Large intestine (tissue), 12 donors: ENCODE measurements around the gene PPP2R2C. TPM values are rescaled to one million over a fixed set of nuclear protein-coding genes. Genes with fewer than 3 reads are reported as not detected.

Source experiments
- DNase-seq, 2 donors: peaks; one replicate each; pipeline versions ENCODE4 v3.0.0 to v3.0.0-alpha.2; 2013
- H3K27ac ChIP-seq: one replicate; pipeline ENCODE4 v1.5.1; 2013; ENCODE audit warnings: low read length
- H3K27me3 ChIP-seq: 2 replicates; pipeline ENCODE4 v1.6.1; 2013; ENCODE audit warnings: low read length; ENCODE audit not compliant: control insufficient read depth, insufficient read depth
- H3K36me3 ChIP-seq: 2 replicates; pipeline ENCODE4 v1.6.1; 2013; ENCODE audit warnings: low read length; ENCODE audit not compliant: control insufficient read depth, insufficient read depth
- H3K4me1 ChIP-seq: one replicate; pipeline ENCODE4 v1.6.1; 2013; ENCODE audit warnings: low read length; ENCODE audit not compliant: control insufficient read depth, insufficient read depth
- H3K4me3 ChIP-seq: one replicate; pipeline ENCODE4 v1.5.1; 2013; ENCODE audit warnings: low read length
- H3K9me3 ChIP-seq: one replicate; pipeline ENCODE4 v1.6.1; 2013; ENCODE audit warnings: mild to moderate bottlenecking, low read depth, low read length, moderate library complexity; ENCODE audit not compliant: control insufficient read depth
- WGBS: methylation state at CpG from one replicate; pipeline ENCODE4 v1.1.5; 2013; ENCODE audit warnings: low lambda C conversion rate; ENCODE audit not compliant: insufficient coverage; 5-methylcytosine and 5-hydroxymethylcytosine counted together
- long read RNA-seq, 11 donors: transcript quantifications; one replicate each; lab custom pipeline, GENCODE V29; 2026
- polyA plus RNA-seq: library from polyadenylated mRNA; unstranded; fragments of 120-200 nt; gene quantifications from one replicate; pipeline ENCODE4 v1.2.1, GENCODE V29; 2013

Gene PPP2R2C
- polyA plus RNA-seq, result 3.9 TPM
- long read RNA-seq, donor 1, result 0 reads
- long read RNA-seq, donor 2, partial matches to known transcripts, result 0 of 1 reads
- long read RNA-seq, donor 2, other reads (novel, unspliced or antisense), result 0 of 1 reads
- long read RNA-seq, donor 3, result 0 reads
- long read RNA-seq, donor 4, result 0 reads
- long read RNA-seq, donor 5, result 0 reads
- long read RNA-seq, donor 6, result 0 reads
- long read RNA-seq, donor 7, result 0 reads
- long read RNA-seq, donor 8, partial matches to known transcripts, result 0 of 1 reads
- long read RNA-seq, donor 8, other reads (novel, unspliced or antisense), result 0 of 1 reads
- long read RNA-seq, donor 9, result 0 reads
- long read RNA-seq, donor 10, partial matches to known transcripts, result 115 of 115 reads
- long read RNA-seq, donor 10, other reads (novel, unspliced or antisense), result 0 of 115 reads
- long read RNA-seq, donor 11, result 0 reads

DNA sequence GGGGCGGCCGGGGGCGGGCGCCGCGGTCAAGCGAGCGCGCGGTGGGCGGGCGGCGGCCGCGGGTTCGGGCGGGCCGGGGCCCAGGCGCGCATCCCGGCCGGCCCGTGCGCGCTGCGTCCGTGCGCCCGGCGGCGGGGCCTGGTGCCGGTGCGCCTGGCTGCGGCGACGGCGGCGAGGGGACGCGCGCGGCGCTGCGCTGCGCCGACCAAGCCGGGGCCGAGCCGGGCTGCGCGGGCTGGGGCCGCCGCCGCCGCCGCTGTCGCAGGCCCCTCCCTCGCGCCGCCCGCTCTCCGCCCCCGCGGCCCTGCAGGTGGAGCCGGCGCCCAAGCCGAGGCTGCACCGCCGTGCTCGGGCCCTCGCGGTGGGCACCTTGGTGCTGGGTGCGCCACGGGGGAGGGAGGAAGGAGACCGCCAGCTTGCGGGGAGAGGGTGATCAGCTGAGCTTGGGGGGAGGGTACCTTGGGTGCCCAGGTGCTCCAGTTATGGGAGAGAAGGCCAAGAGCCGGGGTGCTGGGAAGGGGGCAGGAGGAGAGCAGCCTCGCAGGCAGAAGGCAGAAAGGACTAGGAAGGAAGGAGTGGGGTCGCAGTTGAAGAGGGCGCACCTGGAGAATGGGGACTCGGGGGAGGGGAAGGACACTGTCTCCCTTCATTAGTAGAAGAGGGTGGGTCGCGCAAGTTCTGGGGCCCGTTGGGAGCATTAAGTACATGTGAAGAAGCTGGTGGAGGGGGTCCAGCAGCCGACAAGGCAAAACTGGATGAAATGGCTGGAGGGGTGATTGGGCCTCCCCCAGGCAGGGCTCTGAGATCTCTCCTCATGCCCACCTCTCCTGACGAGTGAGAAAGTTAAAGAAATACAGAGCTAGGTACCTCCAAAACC is at the start of gene PPP2R2C:
PPP2R2C (minus strand) TSS at position 228 of the 877 bp plus-strand sequence. CDS start 385 bp downstream, outside the sequence.
- WGBS, result no CpG with 5 or more reads among the region's 86 CpGs
- DNase-seq, result no peak
- peaks cover 65% of the 10 kb centered on the region for H3K27me3 ChIP-seq
- no peaks in the 10 kb centered on the region for H3K9me3 ChIP-seq
- no peak within 1 kb of the TSS for H3K27ac ChIP-seq
- no peaks in the 10 kb centered on the region for H3K4me1 ChIP-seq
- H3K36me3 ChIP-seq, result no peaks in the 10 kb centered on the region
- H3K4me3 ChIP-seq, result no peak within 1 kb of the TSS

DNA sequence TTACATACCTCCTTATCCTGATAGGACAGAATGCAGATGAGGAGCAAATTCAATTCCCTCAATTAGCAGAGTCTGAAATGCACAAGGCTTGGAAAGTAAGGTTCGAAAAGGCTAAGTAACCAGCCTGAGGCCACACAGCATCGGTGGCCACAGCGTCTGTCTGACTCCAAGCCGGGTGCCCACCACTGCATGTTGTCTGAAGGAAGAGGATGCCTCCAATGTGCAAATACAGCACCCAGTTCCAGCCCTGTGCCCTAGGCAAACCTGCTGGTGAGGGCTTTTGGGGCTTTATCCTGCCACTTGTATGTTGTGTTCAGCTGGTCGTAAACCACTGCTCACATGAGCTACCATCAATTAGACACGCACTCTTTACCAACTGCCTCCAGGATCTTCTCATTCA is 48.6 kb upstream of the PPP2R2C start:
- Histone ChIP-seq H3K27me3 (no peaks in the 10 kb centered on the region), H3K4me3 (no peak overlapping the region), H3K36me3 (no peaks in the 10 kb centered on the region), H3K9me3 (no peaks in the 10 kb centered on the region), H3K27ac (no peak overlapping the region), H3K4me1 (no peaks in the 10 kb centered on the region)
- DNase-seq, result no peak
- WGBS, result no CpG with 5 or more reads among the region's 6 CpGs

DNA sequence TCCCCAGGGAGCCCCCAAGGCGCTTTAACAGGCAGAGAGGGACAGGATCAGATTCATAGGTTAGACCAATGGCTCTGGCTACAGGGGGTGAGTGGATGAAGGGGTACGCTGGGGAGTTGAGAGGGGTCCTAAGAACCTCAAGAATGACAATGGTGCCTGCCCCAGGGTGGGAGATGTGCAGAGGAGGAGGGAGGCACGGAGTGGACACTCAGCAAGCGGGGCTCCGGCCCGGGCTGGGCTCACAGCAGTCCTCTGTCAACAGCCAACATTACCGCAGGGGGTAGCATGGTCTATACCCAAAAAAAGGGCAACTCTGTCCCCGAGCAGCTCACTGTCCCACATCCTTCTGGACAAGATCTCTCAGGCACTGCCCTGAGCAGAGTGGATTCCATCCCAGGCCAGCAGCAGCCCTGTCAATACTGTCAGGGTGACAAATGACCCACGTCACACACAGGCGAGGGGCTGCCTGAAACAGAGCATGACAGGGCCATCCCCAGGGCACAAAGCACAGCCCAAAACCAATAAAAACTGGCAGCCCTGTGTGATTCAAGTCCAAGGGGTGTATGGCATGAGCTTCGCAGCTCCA is 47.7 kb upstream of the PPP2R2C start:
- no peak overlapping the region for H3K4me3 ChIP-seq
- no peaks in the 10 kb centered on the region for H3K27me3 ChIP-seq
- no peaks in the 10 kb centered on the region for H3K4me1 ChIP-seq
- no peaks in the 10 kb centered on the region for H3K36me3 ChIP-seq
- WGBS, result 100% methylated on average over 1 of the region's 11 CpGs
- no peaks in the 10 kb centered on the region for H3K9me3 ChIP-seq
- no peak for DNase-seq
- H3K27ac ChIP-seq, result no peak overlapping the region

DNA sequence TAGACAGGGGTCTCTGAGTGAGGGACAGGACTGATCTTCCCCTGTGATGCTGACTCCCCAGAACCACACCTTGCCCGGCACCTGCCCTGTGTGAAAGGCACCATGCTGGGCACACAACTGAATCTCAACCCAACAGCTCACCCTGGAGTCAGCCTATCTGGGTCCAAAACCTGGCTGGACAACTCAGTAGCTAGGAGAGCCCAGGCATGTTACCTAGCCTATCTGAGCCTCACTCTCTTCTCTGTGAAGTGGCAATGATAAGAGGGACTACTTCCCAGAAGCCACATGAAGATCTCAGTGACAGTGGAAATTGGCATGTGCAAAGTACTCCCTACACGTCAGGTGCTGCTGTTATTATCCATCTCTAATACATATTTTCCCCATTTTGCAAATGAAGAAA is 44.8 kb upstream of the PPP2R2C start:
- no peak overlapping the region for H3K27ac ChIP-seq
- no peaks in the 10 kb centered on the region for H3K36me3 ChIP-seq
- no peaks in the 10 kb centered on the region for H3K27me3 ChIP-seq
- no peak for DNase-seq
- H3K9me3 ChIP-seq, result peaks cover 7% of the 10 kb centered on the region
- 100% methylated on average over 1 of the region's 2 CpGs for WGBS
- no peak overlapping the region for H3K4me3 ChIP-seq
- H3K4me1 ChIP-seq, result no peaks in the 10 kb centered on the region

DNA sequence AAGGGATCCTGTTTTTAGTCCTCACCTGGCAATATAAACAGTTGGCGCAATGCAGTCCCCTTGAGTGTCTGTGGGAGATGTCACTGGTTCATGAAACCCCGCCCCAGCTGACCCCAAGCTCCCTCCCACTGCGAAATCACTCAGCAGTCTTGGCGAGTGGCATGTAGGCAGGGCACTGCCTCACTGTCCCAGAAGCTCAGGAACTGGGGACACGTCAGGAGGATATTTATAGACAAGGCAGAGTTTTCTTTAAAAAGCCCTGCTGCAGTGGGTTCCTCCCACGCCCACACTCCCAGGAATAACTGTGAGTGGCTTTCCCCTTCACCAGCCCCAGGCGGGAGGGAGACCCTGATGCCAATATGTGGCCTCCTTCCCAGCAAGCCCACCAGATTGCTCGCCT is 44.3 kb upstream of the PPP2R2C start:
- Histone ChIP-seq H3K27me3 (no peaks in the 10 kb centered on the region), H3K36me3 (no peaks in the 10 kb centered on the region), H3K27ac (no peak overlapping the region), H3K9me3 (peaks cover 7% of the 10 kb centered on the region), H3K4me1 (no peaks in the 10 kb centered on the region), H3K4me3 (no peak overlapping the region)
- no peak for DNase-seq
- WGBS, result no CpG with 5 or more reads among the region's 8 CpGs

DNA sequence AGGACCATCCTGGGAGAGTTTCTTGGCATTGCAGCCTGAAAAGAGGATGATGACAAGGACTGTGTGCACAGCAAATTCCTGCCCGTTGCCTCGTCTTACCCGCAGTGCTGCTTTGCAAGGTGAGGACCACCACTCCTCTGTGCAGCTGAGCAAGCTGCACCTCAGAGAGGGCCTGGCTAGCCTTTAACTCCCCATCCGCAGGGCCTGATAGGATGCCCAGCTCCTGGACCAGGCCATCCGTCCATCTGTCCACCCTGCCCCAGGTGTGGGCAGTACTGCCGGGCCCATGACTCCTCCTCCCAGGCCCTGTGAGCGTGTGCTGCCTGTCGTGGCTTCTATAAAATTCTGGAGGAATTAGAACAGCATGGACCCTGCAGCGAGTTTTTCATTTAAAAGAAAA is 43.9 kb upstream of the PPP2R2C start:
- Histone ChIP-seq H3K27me3 (no peaks in the 10 kb centered on the region), H3K27ac (no peak overlapping the region), H3K9me3 (peaks cover 7% of the 10 kb centered on the region), H3K4me1 (no peaks in the 10 kb centered on the region), H3K36me3 (no peaks in the 10 kb centered on the region), H3K4me3 (no peak overlapping the region)
- no peak for DNase-seq
- WGBS, result 80% methylated on average over 1 of the region's 9 CpGs

DNA sequence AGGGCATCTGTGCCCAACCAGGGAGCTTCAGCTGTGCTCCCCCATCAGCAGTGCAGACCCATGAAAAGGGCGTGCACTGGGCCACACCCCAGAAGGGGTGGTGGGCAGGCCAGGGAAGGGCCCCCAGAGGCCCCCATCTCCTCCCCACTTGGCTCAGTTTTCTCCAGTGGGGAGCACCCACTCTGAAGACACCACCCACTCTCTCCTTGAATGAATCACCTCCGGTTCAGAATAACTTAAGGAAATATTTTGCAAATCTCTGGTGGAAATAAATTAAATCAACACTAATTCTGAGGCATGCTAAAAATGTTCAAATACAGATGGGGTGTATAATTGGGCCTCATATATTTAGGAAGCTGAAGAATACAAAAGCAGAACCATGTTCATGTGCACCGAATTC is 41.3 kb upstream of the PPP2R2C start:
- no peaks in the 10 kb centered on the region for H3K36me3 ChIP-seq
- no CpG with 5 or more reads among the region's 3 CpGs for WGBS
- H3K4me3 ChIP-seq, result no peak overlapping the region
- no peaks in the 10 kb centered on the region for H3K4me1 ChIP-seq
- H3K27me3 ChIP-seq, result no peaks in the 10 kb centered on the region
- DNase-seq, result no peak
- no peak overlapping the region for H3K27ac ChIP-seq
- H3K9me3 ChIP-seq, result peaks cover 10% of the 10 kb centered on the region

DNA sequence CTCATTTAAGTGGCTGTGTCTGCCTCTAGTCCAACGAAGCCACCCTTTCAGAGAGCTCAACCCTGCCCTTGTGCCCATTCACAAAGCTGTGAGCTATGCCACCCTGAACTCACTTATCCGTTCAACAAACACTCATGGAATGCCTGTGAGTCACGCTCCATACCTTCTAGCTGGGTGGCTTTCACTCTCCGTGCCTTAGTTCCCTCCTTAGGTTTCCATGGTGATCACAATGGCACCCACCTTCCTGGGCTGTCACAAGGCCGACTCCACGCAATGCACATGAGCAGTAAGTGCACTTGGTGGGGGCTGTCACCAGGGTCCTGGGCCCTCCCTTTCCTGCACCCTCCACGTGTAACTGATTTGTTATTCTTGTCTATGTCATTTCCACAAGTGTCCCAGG is 37.2 kb upstream of the PPP2R2C start:
- H3K36me3 ChIP-seq, result no peaks in the 10 kb centered on the region
- no peak for DNase-seq
- no peaks in the 10 kb centered on the region for H3K4me1 ChIP-seq
- 76% methylated on average over 2 of the region's 7 CpGs for WGBS
- no peaks in the 10 kb centered on the region for H3K27me3 ChIP-seq
- no peak overlapping the region for H3K4me3 ChIP-seq
- no peak overlapping the region for H3K27ac ChIP-seq
- H3K9me3 ChIP-seq, result peaks cover 10% of the 10 kb centered on the region

DNA sequence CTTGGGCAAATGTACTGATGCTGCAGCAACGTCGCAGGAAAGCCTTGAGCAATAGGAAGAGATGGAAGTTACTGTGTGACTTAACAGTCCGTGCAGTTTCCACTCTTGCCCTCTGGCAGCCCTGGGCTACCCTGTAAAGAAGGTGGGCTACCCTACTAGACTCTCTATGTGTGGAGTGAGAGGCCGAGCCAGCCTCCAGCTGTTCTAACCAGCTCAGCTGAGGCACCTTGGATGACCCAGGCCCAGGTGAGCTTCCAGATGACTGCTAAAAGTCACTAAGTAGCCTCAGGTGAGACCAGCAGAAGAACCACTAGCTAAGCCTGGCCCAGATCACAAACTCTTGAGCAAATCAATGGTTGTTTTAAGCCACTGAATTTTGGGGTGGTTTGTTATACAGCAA is 34.9 kb upstream of the PPP2R2C start:
- Histone ChIP-seq H3K36me3 (no peaks in the 10 kb centered on the region), H3K4me3 (no peak overlapping the region), H3K4me1 (no peaks in the 10 kb centered on the region), H3K9me3 (peaks cover 3% of the 10 kb centered on the region), H3K27ac (no peak overlapping the region), H3K27me3 (no peaks in the 10 kb centered on the region)
- no CpG with 5 or more reads among the region's 4 CpGs for WGBS
- DNase-seq, result no peak

DNA sequence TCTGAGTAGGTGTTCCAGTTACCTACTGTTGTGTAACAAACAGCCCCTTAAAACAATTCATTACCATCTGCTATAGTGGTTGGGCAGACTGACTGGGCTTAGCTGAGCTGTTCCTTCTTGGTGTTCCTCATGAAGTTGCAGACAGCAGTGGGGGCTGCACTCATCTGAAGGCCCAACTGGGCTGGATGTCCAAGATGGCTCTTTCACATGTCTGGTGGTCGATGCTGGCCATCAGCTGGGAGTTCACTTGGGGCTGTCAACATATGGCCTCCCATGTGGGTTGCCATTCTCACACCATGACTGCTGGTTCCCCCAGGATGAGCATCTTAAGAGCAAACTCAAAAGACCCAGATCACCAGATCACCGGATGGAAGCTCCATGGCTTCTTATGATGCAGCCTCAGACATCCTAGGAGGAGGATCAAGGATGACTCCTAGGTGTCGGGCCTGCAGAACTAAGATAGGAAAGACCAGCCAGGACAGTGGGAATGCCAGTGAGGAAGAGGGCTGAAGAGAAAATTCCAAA is 34.3 kb upstream of the PPP2R2C start:
- no peak overlapping the region for H3K4me3 ChIP-seq
- H3K4me1 ChIP-seq, result no peaks in the 10 kb centered on the region
- no peaks in the 10 kb centered on the region for H3K27me3 ChIP-seq
- H3K36me3 ChIP-seq, result no peaks in the 10 kb centered on the region
- WGBS, result no CpG with 5 or more reads among the region's 3 CpGs
- no peak for DNase-seq
- no peak overlapping the region for H3K27ac ChIP-seq
- peaks cover 3% of the 10 kb centered on the region for H3K9me3 ChIP-seq
